ENCODE data around the gene RNF5.
"Not testable (repeated sequence)": the region's sequence is repeated elsewhere in the genome, so short reads cannot be mapped to it uniquely, and the experiment has no call there.

RNF5 gene

GRCh38 chr6:32132110-32132509 lies 46.1 kb upstream of the RNF5 start:
- Histone ChIP-seq H3K36me3 (ENCODE audit: low read depth) (no peaks in the 10 kb centered on the region; the same call in 1 of the 2 replicates), H3K4me1 (ENCODE audit: insufficient read depth, poor library complexity, severe bottlenecking) (no peaks in the 10 kb centered on the region), H3K27ac (ENCODE audit: poor library complexity, severe bottlenecking) (no peak overlapping the region), H3K4me3 (ENCODE audit: severe bottlenecking) (no peak overlapping the region), H3K27me3 (ENCODE audit: insufficient read depth, poor library complexity, severe bottlenecking) (no peaks in the 10 kb centered on the region), H3K9me3 (ENCODE audit: severe bottlenecking) (no peaks in the 10 kb centered on the region)
- no peak for ATAC-seq (ENCODE audit: low read depth)
- DNase-seq (ENCODE audit: low spot score), result no peak
- TF ChIP-seq CTCF (IDR thresholded peaks at IDR 0.05; ENCODE audit: poor library complexity, severe bottlenecking), result no peak

GRCh38 chr6:32133786-32134185 lies 44.4 kb upstream of the RNF5 start:
- no peak for DNase-seq (ENCODE audit: low spot score)
- no peaks in the 10 kb centered on the region for H3K27me3 ChIP-seq (ENCODE audit: insufficient read depth, poor library complexity, severe bottlenecking)

GRCh38 chr6:32137454-32137853 lies 40.8 kb upstream of the RNF5 start:
- no peak for TF ChIP-seq CTCF (IDR thresholded peaks at IDR 0.05; ENCODE audit: poor library complexity, severe bottlenecking)
- Histone ChIP-seq H3K9me3 (ENCODE audit: severe bottlenecking) (no peaks in the 10 kb centered on the region), H3K27ac (ENCODE audit: poor library complexity, severe bottlenecking) (no peak overlapping the region), H3K36me3 (ENCODE audit: low read depth) (no peaks in the 10 kb centered on the region), H3K4me1 (ENCODE audit: insufficient read depth, poor library complexity, severe bottlenecking) (no peaks in the 10 kb centered on the region), H3K27me3 (ENCODE audit: insufficient read depth, poor library complexity, severe bottlenecking) (no peaks in the 10 kb centered on the region), H3K4me3 (ENCODE audit: severe bottlenecking) (no peak overlapping the region)
- DNase-seq (ENCODE audit: low spot score) (no peak), ATAC-seq (ENCODE audit: low read depth) (no peak)

More at GRCh38 chr6:32133786-32134185, 44.4 kb upstream of the RNF5 start:
- no peaks in the 10 kb centered on the region for H3K9me3 ChIP-seq (ENCODE audit: severe bottlenecking)
- no peak overlapping the region for H3K4me3 ChIP-seq (ENCODE audit: severe bottlenecking)
- no peaks in the 10 kb centered on the region for H3K36me3 ChIP-seq (ENCODE audit: low read depth)
- TF ChIP-seq CTCF (IDR thresholded peaks at IDR 0.05; ENCODE audit: poor library complexity, severe bottlenecking), result no peak
- no peak for ATAC-seq (ENCODE audit: low read depth)
- no peaks in the 10 kb centered on the region for H3K4me1 ChIP-seq (ENCODE audit: insufficient read depth, poor library complexity, severe bottlenecking)
- no peak overlapping the region for H3K27ac ChIP-seq (ENCODE audit: poor library complexity, severe bottlenecking)

- Histone ChIP-seq H3K4me1 (ENCODE audit: insufficient read depth, poor library complexity, severe bottlenecking) (no peaks in the 10 kb centered on the region), H3K4me3 (ENCODE audit: severe bottlenecking) (no peak overlapping the region), H3K36me3 (ENCODE audit: low read depth) (no peaks in the 10 kb centered on the region), H3K27me3 (ENCODE audit: insufficient read depth, poor library complexity, severe bottlenecking) (no peaks in the 10 kb centered on the region), H3K27ac (ENCODE audit: poor library complexity, severe bottlenecking) (no peak overlapping the region), H3K9me3 (ENCODE audit: severe bottlenecking) (no peaks in the 10 kb centered on the region)
- ATAC-seq (ENCODE audit: low read depth) (no peak), DNase-seq (ENCODE audit: low spot score) (no peak)
- no peak for TF ChIP-seq CTCF (IDR thresholded peaks at IDR 0.05; ENCODE audit: poor library complexity, severe bottlenecking)
Measured at GRCh38 chr6:32139590-32139989, 38.6 kb upstream of the RNF5 start.

GRCh38 chr6:32140420-32141046 lies 37.7 kb upstream of the RNF5 start:
- H3K27me3 ChIP-seq (ENCODE audit: insufficient read depth, poor library complexity, severe bottlenecking), result no peaks in the 10 kb centered on the region
- ATAC-seq (ENCODE audit: low read depth) (no peak), DNase-seq (ENCODE audit: low spot score) (no peak)
- H3K36me3 ChIP-seq (ENCODE audit: low read depth), result no peaks in the 10 kb centered on the region
- no peak overlapping the region for H3K4me3 ChIP-seq (ENCODE audit: severe bottlenecking)
- H3K9me3 ChIP-seq (ENCODE audit: severe bottlenecking), result no peaks in the 10 kb centered on the region
- H3K4me1 ChIP-seq (ENCODE audit: insufficient read depth, poor library complexity, severe bottlenecking), result no peaks in the 10 kb centered on the region
- no peak overlapping the region for H3K27ac ChIP-seq (ENCODE audit: poor library complexity, severe bottlenecking)
- no peak for TF ChIP-seq CTCF (IDR thresholded peaks at IDR 0.05; ENCODE audit: poor library complexity, severe bottlenecking)

- not testable (repeated sequence) for H3K27ac ChIP-seq (ENCODE audit: poor library complexity, severe bottlenecking); H3K36me3 ChIP-seq (ENCODE audit: low read depth); H3K9me3 ChIP-seq (ENCODE audit: severe bottlenecking); DNase-seq (ENCODE audit: low spot score); H3K4me1 ChIP-seq (ENCODE audit: insufficient read depth, poor library complexity, severe bottlenecking); ATAC-seq (ENCODE audit: low read depth); H3K4me3 ChIP-seq (ENCODE audit: severe bottlenecking); H3K27me3 ChIP-seq (ENCODE audit: insufficient read depth, poor library complexity, severe bottlenecking)
Measured at GRCh38 chr6:32144238-32144637, 34.0 kb upstream of the RNF5 start.

Measured in RWPE2 (cell line).